AG09309 (cell line): ENCODE results near the gene NDE1.

Source experiments
- DNase-seq: peaks from one replicate; pipeline ENCODE4 v3.0.0-alpha.2; 2010; ENCODE audit warnings: low read depth
- H3K4me3 ChIP-seq: 2 replicates; pipeline ENCODE4 v1.5.1; 2011; ENCODE audit warnings: mild to moderate bottlenecking, low read depth, low read length, moderate library complexity; ENCODE audit not compliant: control insufficient read depth
- TF ChIP-seq, protein P1 (sequence below): IDR thresholded peaks from 2 replicates; pipeline ENCODE4 v1.5.1; 2011; ENCODE audit warnings: mild to moderate bottlenecking, low read depth, low read length, inconsistent platforms; ENCODE audit not compliant: insufficient read depth, control insufficient read depth; ENCODE audit errors: missing control alignments

NDE1 gene

DNA sequence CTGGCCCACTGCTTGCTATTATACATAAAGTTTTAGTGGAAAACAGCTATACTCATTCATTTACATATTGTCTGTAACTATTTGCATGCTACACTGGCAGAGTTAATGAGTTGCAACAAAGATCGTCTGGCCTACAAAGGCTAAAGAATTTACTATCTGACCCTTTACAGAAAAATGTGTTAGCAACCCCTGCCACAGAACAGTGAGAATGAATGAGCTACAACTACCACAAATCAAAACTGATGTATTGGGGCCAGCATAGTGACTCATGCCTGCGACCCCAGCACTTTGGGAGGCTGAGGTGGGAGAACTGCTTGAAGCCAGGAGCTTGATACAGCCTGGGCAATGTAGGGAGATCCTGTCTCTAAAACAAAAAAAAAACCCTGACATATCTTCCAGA, 114.1 kb downstream of the NDE1 start:
- no peak for DNase-seq
- H3K4me3 ChIP-seq = no peak overlapping the region
- TF ChIP-seq, protein P1, sequence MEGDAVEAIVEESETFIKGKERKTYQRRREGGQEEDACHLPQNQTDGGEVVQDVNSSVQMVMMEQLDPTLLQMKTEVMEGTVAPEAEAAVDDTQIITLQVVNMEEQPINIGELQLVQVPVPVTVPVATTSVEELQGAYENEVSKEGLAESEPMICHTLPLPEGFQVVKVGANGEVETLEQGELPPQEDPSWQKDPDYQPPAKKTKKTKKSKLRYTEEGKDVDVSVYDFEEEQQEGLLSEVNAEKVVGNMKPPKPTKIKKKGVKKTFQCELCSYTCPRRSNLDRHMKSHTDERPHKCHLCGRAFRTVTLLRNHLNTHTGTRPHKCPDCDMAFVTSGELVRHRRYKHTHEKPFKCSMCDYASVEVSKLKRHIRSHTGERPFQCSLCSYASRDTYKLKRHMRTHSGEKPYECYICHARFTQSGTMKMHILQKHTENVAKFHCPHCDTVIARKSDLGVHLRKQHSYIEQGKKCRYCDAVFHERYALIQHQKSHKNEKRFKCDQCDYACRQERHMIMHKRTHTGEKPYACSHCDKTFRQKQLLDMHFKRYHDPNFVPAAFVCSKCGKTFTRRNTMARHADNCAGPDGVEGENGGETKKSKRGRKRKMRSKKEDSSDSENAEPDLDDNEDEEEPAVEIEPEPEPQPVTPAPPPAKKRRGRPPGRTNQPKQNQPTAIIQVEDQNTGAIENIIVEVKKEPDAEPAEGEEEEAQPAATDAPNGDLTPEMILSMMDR = no peak

DNA sequence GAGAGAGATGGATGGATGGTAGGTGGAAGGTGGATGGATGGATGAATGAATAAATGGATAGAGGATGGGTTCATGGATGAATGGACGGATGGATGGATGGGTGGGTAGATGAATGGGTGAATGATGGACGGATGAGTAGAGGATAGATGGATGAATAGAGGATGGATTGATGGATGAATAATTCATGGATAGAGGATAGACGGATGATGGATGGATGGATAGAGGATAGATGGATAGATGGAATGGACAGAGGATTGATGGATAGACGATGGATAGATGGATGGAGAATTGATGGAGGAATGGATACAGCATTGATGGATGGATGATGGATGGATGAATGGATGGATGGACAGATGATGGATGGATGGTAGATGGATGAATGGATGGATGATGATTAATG, 115.1 kb downstream of the NDE1 start:
- DNase-seq = no peak
- TF ChIP-seq, protein P1 = no peak
- H3K4me3 ChIP-seq = no peak overlapping the region

- H3K4me3 ChIP-seq = no peak overlapping the region
- TF ChIP-seq, protein P1 = peak; percentile 79
- no peak for DNase-seq
Observed at GRCh38 chr16:15765880-15766279, 115.8 kb downstream of the NDE1 start.

DNA sequence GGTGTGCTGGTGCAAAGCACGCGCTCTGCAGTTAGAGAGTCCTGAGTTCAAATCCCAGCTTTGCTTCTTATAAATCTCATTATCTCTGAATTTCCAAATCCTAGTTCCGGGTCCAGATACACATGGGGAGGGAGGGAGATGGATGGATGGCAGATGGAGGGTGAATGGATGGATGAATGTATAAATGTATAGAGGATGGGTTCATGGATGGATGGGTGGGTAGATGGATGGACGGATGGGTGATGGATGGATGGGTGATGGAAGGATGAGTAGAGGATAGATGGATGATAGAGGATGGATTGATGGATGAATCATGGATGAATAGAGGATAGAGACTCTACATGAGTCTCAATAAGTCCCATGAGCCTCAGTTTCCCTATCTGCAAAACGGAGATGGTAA, 116.9 kb downstream of the NDE1 start:
- TF ChIP-seq, protein P1 = no peak
- no peak overlapping the region for H3K4me3 ChIP-seq
- no peak for DNase-seq

DNA sequence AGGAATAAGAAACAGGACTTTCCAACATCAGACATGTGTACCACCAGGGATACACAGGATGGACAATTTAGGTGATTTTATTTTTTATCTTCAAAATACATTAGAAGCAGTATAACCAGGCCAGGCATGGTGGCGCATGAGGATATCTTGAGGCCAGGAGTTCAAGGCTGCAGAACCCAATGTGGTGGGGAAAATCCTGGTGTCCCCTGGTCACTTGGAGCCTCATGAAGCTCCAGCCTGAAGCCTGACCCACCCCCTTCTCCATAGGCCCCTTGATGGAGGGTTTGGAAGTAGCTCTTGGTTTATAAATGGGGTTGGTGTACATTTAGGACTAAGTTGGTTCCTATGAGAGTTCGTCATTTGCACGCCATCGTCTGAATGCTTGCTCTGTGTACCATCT, 118.2 kb downstream of the NDE1 start:
- DNase-seq = no peak
- H3K4me3 ChIP-seq = no peak overlapping the region
- TF ChIP-seq, protein P1 = no peak

- no peak for DNase-seq
- no peak overlapping the region for H3K4me3 ChIP-seq
- TF ChIP-seq, protein P1 = no peak
Observed at GRCh38 chr16:15769239-15769638, 119.2 kb downstream of the NDE1 start.

DNA sequence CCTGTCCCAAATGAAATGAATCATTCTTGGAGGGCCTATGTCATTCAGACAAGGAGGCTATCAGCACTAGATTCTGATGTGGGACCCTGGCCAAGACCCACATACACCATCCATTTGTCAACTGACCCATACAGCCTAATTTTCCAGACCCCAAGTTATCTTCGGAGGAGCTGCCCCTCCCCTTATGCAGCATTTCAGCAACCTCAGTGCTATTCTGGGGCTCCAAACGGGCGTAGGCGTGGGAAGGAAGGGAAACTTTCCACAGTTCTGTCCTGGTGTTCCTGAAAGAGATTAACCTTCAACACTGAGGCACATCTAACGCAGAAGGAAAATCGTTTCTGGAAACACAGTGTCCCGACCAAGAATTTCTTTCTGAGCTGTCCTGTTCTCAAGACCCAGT, 120.1 kb downstream of the NDE1 start:
- no peak for DNase-seq
- TF ChIP-seq, protein P1 = no peak
- H3K4me3 ChIP-seq = no peak overlapping the region
